A549 (cell line): ENCODE data around the gene CHD1.

Source experiments
- CTCF ChIP-seq: fragments of >200 bp; sonication (Bioruptor Twin); formaldehyde crosslinking; IDR thresholded peaks from 3 replicates; pipeline ENCODE4 v1.5.1; 2016
- KDM5A ChIP-seq: fragments of 200-600 bp; sonication (generic); IDR thresholded peaks from 2 replicates; pipeline ENCODE4 v1.6.1; 2016; ENCODE audit warnings: antibody characterized with exemption, mild to moderate bottlenecking

GRCh38 chr5:98843481-98843880, 85.3 kb downstream of the CHD1 start:
- TF ChIP-seq CTCF (no peak), KDM5A (no peak)
